ENCODE results near the gene RBBP5.

Gene RBBP5

DNA sequence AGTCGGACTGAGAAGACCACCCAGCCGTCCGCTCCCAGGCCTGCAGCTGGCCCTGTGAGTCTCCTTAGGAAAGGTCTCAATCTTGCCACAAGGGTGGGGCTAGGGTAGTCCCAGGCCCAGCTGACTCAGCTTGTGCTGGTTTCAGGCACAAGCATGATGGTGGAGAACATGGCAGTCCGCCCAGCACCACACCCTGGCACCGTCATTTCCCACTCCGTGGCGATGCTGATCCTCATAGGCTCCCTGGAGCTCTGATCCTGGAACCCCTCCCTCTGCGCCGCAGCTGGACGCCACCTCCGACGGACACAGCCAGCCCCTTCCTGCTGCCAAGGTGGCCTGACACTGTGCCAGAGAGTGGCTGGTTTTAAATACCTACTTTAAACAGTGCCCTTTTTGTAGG is 48.3 kb downstream of the RBBP5 start:
- no peak for DNase-seq

GRCh38 chr1:205072881-205073280 is 48.9 kb downstream of the RBBP5 start:
- no peak for DNase-seq

DNA sequence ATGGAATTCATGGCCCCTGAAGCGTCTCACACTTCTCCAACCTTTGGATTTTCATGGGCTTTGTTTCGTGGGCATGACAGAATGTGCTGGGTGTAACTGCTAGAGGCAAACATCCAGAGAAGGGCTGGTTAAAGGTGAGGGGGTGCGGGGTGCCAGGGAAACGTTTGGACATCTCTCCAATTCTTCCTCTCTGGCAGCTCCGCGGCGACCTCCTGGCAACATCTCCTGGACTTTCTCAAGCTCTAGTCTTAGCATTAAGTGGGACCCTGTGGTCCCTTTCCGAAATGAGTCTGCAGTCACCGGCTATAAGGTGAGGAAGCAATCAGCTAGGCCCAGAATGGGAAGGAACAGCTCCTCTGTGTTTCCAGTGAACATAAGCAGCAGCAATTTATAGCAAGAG is 49.5 kb downstream of the RBBP5 start:
- no peak for DNase-seq

- no peak for DNase-seq
Observed at GRCh38 chr1:205071801-205072200, 50.0 kb downstream of the RBBP5 start.

- no peak for DNase-seq
Observed at GRCh38 chr1:205071028-205071409, 50.8 kb downstream of the RBBP5 start.

DNA sequence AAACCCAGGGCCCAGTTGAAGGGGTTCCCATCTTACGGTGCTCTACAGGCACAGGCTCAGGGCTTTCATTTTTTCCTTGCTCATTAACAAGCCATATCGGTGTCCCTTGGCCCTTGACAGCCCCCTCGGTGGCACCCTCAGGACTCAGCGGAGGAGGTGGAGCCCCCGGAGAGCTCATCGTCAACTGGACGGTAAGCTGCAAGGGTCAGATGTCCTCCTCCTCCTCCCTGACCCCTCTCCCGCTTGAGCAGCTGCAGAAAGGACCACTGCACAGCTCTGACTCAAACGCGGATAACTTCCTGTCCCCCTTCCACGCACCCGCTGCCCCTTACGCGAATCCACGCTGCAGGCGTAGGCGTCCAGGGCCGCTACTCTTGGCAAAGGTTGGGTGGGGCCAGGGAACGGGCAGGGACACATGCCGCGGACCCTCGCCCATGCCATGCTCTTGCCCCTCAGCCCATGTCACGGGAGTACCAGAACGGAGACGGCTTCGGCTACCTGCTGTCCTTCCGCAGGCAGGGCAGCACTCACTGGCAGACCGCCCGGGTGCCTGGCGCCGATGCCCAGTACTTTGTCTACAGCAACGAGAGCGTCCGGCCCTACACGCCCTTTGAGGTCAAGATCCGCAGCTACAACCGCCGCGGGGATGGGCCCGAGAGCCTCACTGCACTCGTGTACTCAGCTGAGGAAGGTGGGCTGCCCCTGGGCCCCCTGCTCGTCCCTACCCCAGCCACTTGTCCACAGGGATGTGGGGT is 52.2 kb downstream of the RBBP5 start:
- no peak for DNase-seq

- DNase-seq = no peak
Observed at GRCh38 chr1:205068457-205069040, 53.2 kb downstream of the RBBP5 start.

DNA sequence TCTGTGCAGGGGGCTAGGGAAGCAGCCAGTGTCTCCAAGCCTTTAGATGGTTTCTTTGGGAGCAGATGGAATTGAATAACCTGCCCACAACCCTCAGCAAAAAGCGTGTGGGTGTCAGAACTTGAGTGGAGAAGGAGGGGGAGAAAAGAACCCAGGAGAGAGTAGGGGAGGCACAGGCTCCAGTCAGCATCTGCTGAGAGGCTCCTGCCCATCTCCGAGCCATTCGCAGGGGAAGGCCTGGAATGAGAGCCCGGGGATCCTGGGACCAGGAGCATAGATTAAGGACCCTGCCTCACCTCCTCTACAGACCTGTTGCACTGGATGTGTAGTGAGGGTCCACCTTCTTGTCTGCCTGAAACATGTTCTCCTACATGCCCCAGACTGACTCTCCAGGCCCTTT is 53.8 kb downstream of the RBBP5 start:
- no peak for DNase-seq

DNA sequence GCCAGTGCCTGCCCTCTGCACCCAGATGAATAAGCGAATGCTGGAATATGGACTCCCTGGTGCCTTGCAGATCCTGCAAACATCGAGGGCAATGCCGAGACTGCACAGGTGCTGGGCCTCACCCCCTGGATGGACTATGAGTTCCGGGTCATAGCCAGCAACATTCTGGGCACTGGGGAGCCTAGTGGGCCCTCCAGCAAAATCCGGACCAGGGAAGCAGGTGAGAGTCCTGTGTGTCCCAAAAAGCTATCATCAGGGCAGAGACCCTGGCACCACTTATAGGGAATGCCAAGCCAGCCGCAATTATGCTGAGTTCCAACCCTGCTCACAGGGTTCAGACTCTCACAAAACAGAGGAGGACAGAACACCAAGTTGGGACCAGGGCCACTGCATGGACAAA is 54.7 kb downstream of the RBBP5 start:
- DNase-seq = no peak

- DNase-seq = no peak
Observed at GRCh38 chr1:205066141-205066818, 55.5 kb downstream of the RBBP5 start.

DNA sequence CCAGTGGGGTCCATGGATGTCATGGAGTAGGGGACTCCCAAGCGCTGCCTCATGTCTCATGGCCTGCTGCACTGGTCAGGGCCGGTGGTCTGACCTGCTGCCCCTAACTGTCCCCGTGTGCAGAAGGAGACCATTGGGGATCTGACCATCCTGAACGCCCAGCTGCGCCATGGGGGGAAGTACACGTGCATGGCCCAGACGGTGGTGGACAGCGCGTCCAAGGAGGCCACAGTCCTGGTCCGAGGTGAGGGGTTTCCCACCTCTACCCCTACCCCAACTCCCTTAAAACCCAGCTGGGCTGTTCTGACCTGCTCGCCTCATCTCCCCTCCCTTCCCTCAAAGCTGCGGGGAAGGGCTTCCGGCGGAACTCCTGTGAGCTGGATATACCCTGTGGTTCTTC is 56.1 kb downstream of the RBBP5 start:
- DNase-seq = no peak

DNA sequence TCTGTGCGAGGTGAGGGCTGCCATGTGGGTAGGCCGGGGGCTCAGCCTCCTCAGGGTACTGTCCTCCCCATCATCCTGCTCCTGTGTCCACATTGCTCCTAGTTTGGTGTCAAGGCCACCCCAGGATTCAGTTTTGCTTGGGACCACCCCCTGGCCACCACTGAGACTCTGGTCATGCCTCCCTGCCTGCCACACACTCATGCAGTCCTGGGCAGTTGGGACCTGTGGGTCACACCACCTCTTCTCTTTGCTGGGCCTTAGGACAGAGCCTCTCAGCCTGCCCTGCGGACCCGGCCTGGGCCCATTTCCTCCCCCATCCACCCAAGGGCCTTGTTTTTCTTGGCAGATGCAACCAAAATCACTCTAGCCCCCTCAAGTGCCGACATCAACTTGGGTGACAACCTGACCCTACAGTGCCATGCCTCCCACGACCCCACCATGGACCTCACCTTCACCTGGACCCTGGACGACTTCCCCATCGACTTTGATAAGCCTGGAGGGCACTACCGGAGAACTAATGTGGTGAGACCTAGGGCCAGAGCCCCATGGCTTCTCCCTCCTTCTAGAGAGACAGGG is 56.9 kb downstream of the RBBP5 start:
- DNase-seq = no peak

DNA sequence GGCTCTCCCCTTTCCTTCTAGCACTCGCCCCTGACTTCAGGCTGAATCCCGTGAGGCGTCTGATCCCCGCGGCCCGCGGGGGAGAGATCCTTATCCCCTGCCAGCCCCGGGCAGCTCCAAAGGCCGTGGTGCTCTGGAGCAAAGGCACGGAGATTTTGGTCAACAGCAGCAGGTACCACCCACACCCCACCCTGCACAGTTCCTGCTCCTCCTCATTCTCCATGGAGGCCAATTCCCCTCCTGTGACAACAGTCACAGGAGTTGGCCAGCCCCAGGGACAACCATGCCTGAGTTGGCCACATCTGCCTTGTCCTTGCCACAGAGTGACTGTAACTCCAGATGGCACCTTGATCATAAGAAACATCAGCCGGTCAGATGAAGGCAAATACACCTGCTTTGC is 57.5 kb downstream of the RBBP5 start:
- no peak for DNase-seq

GRCh38 chr1:205062895-205063294 is 58.9 kb downstream of the RBBP5 start:
- DNase-seq = no peak

- DNase-seq = no peak
Observed at GRCh38 chr1:205062319-205062718, 59.5 kb downstream of the RBBP5 start.

DNA sequence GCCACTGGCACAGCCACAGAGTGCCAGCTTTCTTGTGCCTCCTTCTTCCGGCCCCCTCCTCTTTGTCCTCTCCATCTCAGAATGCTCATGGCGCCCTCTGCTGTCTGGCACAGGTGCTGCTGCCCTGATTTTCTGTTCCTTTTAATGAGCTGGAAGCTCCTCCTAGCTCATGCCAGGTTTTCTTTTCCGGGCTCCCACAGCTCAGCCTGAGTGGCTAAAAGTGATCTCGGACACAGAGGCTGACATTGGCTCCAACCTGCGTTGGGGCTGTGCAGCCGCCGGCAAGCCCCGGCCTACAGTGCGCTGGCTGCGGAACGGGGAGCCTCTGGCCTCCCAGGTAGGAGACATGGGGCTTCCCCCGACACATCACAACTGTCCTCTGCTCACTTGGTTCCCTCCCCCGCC is 60.1 kb downstream of the RBBP5 start:
- peak in 1 of 2 experiments; percentile 32 for DNase-seq

DNA sequence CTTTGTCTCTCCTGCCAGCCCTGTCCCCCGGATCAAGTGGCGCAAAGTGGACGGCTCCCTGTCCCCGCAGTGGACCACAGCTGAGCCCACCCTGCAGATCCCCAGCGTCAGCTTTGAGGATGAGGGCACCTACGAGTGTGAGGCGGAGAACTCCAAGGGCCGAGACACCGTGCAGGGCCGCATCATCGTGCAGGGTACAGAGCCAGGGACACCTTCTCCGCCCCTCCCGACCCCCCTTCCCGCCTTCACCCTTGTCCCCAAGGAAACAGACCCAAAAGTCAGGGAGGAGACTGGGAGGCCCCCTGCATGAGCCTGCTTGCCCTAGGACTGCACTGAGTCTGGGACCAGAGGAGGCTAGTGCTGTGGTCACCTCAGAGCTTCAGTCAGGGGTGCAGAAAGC is 60.6 kb downstream of the RBBP5 start:
- DNase-seq = no peak

DNA sequence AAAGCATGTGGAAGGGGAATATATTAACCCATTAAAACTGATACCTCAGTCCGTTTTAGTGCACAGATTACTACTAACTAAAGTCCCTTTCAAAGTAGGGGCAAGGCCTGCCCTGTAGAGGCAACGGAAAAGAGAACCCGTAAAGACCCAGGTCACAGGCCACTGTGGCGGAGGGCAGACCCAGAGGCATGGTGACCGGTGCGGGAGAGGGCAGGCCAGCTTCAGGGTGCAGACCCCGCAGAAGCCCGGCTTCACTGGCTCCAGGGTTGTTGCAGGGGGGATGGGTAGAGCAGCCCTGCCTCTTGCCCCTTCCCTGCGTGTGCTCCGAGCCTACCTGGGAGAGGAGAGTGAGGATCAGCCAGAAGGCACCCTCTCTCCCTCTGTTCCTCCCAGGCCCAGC is 61.0 kb downstream of the RBBP5 start:
- DNase-seq = no peak

GRCh38 chr1:205059660-205060059 is 62.1 kb downstream of the RBBP5 start:
- no peak for DNase-seq

DNA sequence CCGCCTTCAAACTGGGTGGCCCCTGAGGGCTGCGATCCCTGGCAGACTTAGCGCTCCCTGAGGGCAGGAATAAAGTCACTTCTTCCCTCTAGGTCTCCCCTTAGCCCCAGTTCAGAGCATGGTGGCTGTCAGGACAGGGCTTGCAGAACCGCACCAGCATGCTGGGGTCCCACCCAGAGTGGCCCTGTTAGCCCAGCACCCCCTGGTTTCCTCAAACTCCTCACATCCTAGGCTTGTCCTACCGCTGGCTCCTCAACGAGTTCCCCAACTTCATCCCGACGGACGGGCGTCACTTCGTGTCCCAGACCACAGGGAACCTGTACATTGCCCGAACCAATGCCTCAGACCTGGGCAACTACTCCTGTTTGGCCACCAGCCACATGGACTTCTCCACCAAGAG is 62.9 kb downstream of the RBBP5 start:
- DNase-seq = no peak

DNA sequence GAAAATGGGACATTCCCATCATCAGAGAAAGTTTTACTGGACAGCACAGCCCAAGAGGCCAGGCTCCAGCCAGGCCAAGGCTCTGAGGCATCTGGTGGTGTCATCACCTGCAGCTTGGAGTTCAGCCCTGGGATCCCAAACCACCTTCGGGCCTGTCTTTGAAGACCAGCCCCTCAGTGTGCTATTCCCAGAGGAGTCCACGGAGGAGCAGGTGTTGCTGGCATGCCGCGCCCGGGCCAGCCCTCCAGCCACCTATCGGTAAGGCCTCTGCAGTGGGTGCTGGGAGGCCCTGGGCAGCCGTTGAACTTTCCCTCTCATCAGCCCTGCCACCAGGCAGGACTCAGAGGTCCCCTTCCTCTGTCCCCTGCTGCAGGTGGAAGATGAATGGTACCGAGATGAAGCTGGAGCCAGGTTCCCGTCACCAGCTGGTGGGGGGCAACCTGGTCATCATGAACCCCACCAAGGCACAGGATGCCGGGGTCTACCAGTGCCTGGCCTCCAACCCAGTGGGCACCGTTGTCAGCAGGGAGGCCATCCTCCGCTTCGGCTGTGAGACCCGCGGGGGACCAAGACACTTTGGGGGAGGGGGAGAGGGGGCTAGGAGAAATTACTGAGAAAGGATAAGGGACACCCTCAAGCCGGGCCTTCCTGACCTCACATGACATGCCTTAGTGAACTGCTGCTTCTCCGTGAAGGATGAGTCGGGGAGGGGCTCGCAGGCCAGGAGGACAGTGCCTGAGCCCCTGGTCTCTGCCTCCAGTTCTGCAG is 63.8 kb downstream of the RBBP5 start:
- DNase-seq = no peak

DNA sequence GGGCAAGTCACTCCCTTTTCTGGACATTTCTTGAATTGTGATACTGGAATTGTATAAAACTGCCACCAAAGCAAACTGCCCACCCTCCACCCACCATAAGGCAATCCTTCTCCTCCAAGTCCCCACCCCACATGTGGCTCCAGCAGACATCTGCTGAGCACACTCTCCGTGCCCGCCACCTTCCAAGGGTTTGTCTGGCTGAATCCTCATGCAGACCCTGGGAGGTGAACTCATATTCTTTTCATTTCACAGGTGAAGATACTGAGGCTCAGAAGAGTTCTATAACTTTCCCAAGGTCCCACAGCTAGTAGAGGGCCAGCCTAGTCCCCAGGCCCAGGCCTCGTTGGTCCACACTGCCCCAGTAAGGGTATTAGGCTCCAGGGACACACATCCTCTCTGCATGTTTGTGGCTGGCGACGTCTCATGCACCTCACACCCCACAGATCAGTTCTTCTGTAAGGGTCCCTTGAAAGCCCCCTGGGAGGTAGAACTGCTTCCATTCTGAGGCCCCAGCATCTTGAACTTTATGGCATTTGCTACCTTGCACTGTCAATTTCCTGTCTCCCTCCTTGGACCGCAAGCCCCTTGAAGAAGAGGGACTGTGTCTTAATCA is 64.7 kb downstream of the RBBP5 start:
- no peak for DNase-seq

DNA sequence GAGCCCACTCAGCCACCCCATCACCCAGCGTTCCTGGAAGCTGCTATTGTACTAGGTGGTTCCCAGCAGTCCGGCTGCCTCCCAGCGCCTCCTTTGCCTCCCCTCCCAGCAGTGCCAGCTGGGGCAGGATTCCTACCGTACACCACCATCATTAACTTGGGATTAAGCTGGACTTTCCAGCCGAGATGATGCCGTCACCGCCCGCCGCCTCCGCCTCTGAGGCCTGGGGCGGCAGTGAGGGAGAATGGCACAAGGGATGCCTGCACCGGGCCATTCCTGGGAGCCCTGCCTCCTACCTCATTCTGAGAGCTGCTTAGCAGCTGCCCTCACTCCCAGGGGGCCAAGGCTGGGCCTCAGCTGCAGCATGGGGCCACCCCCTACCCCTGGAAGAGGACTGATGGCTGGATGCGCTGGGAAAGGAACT is 65.6 kb downstream of the RBBP5 start:
- DNase-seq = no peak
